Cerebellar cortex (tissue), 1 donor: ENCODE measurements around the gene CCDC8.
A peak's percentile ranks its signal among the peaks of the same experiment; 100 is the strongest.
"Not testable (repeated sequence)": the region's sequence is repeated elsewhere in the genome, so short reads cannot be mapped to it uniquely, and the experiment has no call there.

ENCODE experiments used
- DNase-seq: peaks from one replicate; pipeline ENCODE4 v3.0.0-alpha.2; 2015; ENCODE audit warnings: low spot score

CCDC8 gene

GRCh38 chr19:46428239-46429135 is 15.1 kb upstream of the CCDC8 start, which contains the start of gene PNMA8C:
TSS of gene PNMA8C (minus strand) at chr19:46428936. CDS start at chr19:46428359, 577 bp downstream.
- DNase-seq, result peak; percentile 80

GRCh38 chr19:46427518-46428045 is 14.2 kb upstream of the CCDC8 start:
- DNase-seq, result no peak

GRCh38 chr19:46426506-46427162 is 13.3 kb upstream of the CCDC8 start:
- DNase-seq, result peak; percentile 87

- peak; percentile 50 for DNase-seq
These were observed 12.7 kb upstream of the CCDC8 start for GRCh38 chr19:46426035-46426505.

GRCh38 chr19:46423188-46423587 is 9.8 kb upstream of the CCDC8 start:
- no peak for DNase-seq

- DNase-seq, result no peak
These were observed 9.0 kb upstream of the CCDC8 start for GRCh38 chr19:46422344-46422743.

GRCh38 chr19:46420056-46420455 is 6.7 kb upstream of the CCDC8 start:
- DNase-seq, result no peak

- peak; percentile 73 for DNase-seq
These were observed 2.7 kb upstream of the CCDC8 start for GRCh38 chr19:46415804-46416709.

- DNase-seq, result not testable (repeated sequence)
These were observed 1.5 kb upstream of the CCDC8 start for GRCh38 chr19:46414899-46415298.

- no peak for DNase-seq
These were observed 608 bp downstream of the CCDC8 start for GRCh38 chr19:46412650-46413261.

GRCh38 chr19:46411925-46412649 is 1.3 kb downstream of the CCDC8 start:
- DNase-seq, result no peak

- no peak for DNase-seq
These were observed 2.1 kb downstream of the CCDC8 start for GRCh38 chr19:46411088-46411924.

- DNase-seq, result no peak
These were observed 2.9 kb downstream of the CCDC8 start for GRCh38 chr19:46410205-46411087.

- peak; percentile 49 for DNase-seq
These were observed 4.2 kb downstream of the CCDC8 start for GRCh38 chr19:46409191-46409590.

- peak; percentile 61 for DNase-seq
These were observed 4.7 kb downstream of the CCDC8 start for GRCh38 chr19:46408664-46409039.

- no peak for DNase-seq
These were observed 5.3 kb downstream of the CCDC8 start for GRCh38 chr19:46407856-46408663.

- DNase-seq, result no peak
These were observed 6.4 kb downstream of the CCDC8 start for GRCh38 chr19:46406976-46407375.
